GM21447 (cell line): ENCODE data around the gene CELF2.
A peak's percentile ranks its signal among the peaks of the same experiment; 100 is the strongest.

Experiments
- ATAC-seq: cut with Tn5 transposase; IDR thresholded peaks from one replicate; pipeline ENCODE4 v1.9.1; 2021; ENCODE audit not compliant: unreplicated experiment

CELF2 gene

DNA sequence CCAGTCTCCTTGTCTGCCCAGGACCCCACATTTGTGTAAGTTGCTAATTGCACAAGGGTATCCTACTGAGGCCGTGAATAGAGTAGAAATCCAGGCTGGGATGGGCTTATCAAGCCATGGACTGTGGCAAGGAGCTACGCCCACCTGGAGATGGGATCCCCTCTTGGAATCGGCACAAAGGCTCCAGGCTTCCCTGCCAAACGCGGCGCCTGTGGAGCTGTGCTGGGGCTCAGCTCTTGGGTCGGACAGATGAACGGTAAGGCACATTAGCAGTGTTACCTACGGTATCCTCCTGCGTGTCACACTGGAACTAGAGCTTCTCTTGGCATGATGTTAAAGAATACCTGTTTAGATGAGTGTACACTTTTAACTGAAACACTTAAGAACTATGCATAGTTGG, 196.7 kb downstream of the CELF2 start:
- no peak for ATAC-seq

DNA sequence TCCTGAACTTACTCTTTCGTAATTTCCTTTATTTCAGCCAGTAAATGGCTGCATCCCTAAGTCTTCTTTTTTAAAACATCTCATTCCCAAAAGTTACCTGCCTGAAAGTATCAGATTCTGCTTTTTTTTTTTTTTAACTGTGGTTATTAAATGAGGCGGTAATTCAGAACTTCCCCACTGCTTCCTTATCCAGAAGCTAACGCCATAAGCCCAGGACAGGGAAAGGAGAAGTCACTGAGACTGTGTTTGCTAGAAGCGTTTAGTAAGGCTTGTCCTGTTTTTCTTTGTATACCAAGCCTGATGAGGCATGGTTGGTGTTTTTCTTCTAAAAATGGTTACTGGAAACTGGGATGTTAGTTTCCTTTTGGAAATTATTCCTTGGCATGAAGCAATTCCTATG, 197.8 kb downstream of the CELF2 start:
- ATAC-seq = no peak

DNA sequence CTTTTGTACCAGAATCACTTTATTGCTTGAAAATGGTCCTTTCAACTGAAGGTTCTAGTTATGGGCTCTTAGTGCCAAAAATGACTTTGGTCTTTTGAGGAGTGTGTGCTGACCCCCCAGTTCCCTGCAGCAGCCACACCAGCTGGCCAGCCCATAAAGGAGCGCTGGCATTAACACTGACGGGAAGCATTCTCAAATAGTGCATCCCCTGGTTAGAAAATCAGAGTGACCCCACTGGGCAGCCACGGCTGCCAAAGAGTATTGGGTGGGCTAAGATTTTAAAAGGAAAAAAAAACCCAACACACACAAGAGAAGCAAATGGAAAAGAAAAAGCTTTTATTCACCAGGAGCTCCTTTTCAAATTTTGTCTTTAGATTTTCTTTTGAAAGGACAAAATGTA, 199.8 kb downstream of the CELF2 start:
- no peak for ATAC-seq

DNA sequence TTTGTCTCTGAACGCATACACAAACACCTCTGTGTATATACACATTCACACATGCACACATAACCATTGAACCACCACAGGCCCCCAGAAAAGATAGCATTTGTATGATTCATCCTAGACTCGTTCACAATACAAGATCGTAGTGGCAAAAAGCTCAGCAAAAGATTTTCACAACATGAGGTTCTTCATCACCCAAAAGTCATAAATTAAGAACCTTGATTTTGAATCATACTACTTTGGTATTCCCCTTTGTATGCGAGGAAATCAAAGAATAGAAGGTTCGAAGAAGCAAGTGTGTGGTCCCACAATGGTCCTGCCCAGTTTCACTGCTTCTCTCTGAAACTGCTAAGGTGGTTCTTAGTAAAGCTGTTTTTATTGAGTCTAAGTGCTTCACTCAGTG, 200.7 kb downstream of the CELF2 start:
- ATAC-seq = no peak

DNA sequence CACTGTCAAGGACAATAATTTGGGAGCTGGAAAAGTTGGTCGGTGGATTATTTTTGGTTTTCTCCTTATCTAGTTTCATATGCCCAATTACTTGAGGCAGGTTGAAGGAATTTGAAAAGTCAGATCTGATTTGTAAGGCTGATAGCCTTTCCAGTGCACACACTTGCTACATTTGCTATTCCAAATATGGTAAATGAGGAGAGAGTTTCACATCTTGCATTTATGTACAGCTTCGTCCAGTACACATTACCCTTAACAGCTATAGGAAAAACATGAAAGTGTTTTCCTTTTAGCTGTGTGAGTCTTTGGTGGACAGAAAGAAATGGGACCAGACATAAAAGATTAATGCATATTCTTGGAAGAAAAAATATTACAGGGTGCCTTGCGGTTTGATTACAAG, 201.8 kb downstream of the CELF2 start:
- no peak for ATAC-seq

DNA sequence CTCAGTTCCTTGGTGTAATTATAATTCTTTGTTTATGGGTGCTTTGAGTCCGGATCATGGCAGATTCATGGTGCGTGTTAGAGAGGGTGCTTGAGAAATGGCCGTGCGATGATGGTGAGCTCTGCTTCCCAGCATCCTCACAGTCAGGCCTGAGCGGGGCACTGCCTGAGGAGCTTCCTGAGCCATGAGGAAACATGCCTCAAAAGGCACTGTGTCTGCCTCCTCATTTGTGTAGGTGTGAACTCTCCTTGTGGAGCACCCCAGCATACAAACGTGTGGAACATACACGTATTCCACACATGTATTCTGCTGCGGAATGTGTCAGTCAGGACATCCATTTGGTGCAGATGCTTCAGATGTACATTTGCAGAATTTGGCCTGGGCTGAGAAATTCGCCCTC, 205.4 kb downstream of the CELF2 start:
- no peak for ATAC-seq

DNA sequence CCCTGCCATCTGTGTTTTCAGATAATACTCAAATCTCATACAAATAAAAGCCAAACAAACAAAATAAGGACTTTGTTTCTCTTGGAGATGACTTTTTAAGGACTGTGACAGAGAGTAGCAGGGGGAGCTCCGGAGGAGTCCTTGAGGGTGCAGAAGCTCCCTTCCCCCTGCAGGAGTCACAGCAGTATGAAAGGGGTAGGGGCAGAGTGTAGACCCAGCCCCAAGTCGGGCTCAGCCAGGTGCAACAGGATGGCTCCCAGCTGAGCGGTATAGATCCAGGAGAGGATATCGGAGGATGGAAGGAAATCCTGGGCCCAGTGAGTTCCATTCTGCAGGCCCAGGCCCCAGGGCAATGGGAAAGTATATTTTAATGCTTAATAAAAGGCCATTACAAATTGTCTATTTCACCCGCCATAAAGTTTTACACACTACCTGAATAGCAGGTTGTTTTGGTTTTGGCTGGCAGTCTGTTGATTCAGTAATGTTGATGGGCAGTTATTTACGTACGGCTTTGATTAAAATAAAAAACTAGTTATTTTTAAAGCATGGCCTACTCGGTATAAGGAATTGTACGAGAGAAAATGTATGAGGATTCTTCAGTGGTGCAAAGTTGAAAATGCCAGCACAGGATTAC, 206.0 kb downstream of the CELF2 start:
- no peak for ATAC-seq

DNA sequence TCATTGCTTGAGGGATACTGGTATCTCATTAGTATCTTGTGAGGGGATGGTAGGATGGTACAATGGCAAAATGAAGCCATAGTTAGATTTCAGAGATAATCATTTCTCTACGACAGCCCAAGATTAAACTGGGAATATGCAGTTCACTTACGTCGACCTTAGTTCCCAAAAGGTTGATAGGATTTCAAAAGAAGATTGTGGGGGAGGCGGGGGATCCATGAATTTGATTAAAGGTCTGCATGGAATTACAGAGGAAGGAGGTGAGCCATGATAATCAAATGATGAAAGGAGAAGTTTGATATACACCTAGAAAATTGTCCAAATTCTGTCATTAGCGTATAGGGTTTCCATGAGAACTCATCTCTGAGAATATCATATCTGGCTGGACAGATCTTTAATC, 206.6 kb downstream of the CELF2 start:
- no peak for ATAC-seq

DNA sequence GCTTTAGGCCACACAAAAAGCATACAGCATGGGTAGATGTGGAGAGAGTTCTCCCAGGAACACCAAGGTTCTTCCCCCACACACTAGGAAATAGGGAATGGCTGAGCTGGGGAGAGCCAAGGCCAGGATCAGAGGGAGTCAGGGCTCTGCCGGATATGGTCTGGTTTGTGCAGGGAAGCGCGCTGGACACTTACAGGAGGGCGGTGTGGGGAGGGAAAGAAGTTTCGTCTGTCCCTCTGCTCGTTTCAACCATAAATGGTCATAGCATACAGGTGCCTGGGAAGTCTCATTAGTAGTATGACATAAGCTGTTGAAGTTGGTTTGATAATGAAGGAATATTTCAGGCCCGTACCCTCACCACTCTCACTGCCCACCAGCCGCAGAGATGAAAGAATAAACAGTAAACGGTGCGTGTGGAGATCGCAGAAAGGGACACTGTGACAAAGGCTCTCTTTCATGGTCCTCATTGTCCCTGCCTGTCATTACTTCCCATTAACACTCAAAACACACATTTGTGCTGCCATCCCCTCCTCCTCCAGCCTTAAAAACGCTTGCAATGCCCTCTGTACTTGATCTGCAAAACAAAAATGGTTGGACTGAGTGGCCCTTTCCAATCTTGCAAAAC, 207.2 kb downstream of the CELF2 start:
- no peak for ATAC-seq

DNA sequence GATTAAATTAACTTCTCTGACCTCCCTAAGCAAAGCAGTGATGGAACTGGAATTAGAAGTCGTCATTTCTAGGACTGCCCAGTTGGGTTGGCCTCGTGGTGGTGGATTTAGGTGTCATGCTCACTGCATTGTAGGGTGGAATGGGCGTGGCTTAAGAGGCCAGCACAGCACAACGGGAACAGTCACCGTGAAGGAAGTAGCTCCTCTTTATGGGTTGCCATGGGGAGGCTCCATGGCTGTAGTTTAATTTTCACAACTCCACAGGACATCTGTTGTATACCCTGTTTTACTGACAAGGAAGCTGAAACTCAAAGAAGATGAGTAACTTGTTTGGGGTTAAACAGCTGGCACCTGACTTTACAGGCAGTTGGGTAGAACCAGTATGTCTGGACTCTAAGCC, 208.3 kb downstream of the CELF2 start:
- peak; percentile 50 for ATAC-seq

DNA sequence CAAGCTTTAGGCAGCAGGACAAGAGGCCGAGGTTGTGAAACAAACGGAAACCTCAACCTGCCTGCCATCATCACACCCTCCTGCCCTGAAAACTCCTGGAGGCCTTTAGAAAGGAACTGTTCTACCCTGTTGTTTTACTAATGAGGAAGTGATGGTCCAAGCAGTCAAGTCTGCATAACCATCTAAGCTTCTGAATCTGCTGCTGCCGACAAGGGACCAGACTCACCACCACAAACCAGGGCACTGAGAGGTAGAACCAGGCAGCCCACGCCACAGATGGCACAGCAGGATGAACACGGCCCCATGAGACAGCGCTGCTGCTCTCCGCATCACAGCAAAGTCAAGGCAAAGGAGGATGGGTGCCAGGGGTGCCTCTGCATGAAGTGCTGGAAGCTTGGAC, 209.4 kb downstream of the CELF2 start:
- peak; percentile 59 for ATAC-seq

DNA sequence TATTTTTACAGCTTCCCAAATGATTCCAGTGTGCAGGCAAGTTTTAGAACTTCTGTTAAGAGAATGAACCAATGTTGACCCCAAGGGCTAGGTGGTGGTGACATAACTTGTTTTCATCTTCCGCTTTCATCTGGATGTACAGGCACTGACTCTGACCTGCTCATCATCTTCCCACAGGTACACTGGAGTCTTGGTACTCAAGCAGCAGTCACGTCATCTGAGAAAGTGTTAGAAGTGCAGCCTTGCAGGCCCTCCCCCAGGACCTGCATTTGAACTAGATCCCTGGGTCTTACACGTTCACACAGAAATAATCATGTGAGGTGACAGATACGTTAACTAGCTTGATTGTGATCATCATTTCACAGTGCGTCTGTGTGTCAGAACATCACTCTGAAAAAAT, 212.2 kb downstream of the CELF2 start:
- ATAC-seq = no peak

DNA sequence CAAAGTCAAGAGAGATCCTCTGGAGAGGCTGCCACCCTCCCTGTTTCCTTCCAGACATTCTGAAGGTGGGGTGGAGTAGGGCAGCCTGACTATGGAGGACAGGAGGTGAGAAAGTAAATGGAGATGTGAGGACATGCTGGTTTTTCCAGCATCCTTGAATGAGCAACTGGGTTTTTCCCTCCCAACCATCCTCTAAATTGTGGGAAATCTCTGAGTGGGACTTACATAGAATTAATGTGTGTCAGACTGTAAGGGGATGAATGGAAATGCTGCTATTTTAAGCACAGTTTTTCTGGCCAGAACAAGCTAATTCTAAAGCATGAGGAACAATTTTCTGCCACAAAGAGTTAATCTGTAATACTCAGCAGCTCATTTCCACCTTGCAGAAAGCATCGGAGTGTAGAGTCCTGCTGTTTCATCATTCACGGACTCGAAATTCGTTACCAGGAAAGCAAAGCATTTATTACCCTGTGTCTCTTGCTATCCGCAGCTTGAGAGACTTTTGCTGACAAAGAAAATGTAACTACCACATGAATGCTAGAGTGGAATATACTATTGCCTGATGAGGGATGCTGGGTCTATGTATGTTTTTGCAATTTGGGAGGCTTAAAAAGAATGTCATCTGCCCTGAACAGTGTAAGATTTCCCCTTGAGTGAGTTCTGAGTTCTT, 213.0 kb downstream of the CELF2 start:
- no peak for ATAC-seq

DNA sequence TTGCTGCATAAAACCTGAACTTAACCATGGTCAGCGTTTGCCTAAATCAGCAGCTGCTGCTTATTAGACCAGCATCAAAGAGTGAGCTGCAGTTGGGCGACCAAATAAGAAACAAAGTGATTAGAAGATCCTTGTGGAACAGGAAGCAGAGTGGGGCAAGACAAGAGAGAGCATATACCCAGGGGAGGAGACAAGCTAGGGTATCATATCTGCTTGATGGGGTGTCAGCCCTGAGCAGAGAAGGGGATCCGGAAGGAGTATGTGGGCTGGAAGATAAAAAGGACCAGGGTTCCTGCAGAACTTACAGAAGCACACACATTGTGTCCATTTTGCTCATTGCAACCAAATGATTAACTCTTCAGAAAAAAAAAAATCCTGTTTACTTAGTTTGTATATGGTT, 213.6 kb downstream of the CELF2 start:
- ATAC-seq = no peak

DNA sequence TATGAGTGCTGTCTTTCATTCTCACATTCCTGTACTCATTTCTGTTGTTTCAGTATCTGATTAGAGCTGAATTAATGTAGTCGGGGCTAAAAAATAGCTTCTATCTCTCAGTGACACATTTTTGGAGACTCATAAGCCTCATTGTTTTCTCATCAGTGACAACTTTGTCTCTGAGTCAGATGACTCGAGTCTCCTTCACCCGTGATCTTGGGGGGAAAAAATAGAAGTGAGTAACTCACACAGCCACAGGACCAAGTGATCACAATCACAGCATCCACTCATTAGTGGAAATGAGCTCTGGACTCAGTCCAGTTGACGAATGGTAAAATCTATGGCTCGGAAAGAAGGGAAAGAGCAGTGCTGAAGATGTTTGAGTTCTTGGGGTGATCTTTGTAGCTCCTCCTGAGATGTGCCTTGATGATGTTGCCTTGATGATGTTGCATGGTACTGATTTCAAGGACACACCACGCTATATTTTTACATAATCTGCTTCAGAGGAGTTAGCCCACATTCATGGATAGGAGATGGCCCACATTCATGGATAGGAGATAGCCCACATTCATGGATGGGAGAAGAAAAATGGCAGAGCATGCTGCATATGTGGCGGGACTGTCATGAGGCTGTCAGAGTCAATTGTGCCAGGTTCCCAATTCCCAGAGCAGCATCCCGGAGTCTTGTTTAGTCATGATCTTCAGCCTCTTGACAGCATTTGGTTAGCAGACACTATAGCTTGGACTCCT, 214.7 kb downstream of the CELF2 start:
- ATAC-seq = no peak

DNA sequence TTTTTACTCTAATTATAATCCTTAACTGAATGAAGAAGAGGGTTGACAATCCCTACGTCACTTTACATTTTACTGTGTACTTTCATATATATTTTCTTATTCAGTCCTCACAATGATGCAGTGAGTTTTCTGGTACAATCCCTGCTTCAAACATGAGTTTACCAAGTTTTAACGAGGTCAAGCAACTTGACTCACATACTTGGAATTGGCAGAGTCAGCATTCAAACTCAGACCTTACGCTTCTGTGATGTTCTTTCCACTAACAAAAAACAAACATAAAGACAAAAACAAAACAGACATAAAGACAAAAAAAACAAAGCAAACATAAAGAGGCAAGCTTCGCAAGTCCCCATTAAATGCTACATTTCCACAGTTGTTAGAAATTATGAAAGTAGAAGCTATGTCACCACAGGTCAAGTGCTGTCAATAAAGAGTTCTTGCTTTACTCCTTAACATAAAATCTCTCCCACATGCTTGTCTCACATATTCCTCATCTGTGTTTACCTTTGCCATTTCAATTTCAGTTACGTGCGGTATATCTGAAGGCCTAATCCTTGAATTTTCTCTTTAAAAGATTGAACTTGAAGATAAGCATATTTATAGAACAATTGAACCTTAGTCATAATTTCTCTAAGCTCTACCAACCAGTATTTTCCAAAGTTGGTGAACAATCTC, 217.3 kb downstream of the CELF2 start:
- no peak for ATAC-seq

DNA sequence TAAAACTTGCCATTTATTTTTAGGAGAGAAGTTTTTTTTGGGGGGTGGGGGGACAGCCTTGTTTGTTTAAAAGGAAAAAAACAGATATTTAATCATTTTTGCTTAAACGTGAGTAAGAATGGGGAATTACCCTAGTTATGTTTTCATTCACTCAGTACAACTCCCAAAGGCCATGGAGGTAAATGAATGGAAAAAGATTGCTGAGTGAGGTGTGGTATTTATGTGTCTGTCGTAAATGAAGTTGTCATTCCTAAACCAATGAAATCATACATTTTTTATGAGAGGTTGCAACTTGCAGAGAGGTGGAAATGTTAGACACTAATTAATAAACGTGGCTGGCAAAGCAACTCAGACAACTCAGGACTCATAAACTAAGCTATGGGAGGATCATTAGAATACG, 218.1 kb downstream of the CELF2 start:
- peak; percentile 30 for ATAC-seq

DNA sequence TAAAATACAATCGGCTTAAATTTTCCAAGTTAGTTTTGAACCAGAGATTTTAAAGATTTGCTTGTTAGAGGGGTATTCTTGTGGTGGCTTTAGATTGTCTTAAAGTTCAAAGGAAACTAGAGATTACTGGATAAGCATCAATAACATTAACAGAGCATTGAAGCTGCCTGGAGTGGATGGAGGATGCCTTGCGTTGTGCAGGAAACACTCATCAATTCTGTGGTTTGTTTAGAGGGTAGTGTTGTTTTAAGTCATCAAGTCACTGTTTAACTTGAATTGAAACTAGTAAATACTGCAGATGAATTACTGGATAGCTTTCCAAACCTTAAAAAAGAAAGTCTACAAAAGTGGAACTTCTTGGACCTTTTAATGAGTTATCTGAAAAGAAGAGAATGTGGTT, 218.6 kb downstream of the CELF2 start:
- peak; percentile 76 for ATAC-seq

DNA sequence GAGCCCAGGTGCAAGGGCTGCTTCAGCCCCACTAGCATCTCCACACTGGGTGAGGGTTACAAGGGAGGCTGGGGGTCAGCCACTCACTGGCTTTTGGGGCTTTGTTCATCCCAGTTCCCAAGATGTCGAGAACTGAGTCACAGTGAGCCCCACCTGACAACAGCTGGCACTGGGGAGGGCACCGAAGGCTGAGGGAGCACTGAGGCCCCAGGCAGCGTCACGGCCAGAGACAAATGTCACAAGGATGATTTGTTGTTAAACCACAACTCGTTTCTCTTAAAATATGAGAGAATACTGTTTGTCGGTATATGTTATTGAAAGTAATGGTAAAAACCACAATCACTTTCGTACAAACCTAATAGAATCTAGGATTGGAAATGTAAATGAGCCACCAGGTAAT, 219.9 kb downstream of the CELF2 start:
- ATAC-seq = peak; percentile 24

DNA sequence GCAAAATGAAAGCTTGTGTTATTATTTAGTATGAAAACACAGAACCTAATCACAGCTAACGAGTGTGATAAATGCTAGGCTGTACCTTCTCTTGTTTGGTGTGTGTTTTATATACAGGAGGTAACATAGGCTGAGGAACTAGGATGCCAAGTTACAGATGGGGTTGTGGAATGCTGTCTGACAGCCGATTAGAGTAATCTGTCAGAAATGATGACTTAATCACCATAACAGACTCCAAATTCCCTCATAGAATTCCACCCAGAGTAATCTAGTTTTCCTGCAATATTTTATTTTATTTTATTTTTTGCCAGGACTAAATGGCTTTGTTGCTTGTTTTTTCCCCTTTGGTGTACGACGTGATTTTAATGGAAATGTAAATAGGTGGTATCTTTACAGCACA, 221.2 kb downstream of the CELF2 start:
- no peak for ATAC-seq

DNA sequence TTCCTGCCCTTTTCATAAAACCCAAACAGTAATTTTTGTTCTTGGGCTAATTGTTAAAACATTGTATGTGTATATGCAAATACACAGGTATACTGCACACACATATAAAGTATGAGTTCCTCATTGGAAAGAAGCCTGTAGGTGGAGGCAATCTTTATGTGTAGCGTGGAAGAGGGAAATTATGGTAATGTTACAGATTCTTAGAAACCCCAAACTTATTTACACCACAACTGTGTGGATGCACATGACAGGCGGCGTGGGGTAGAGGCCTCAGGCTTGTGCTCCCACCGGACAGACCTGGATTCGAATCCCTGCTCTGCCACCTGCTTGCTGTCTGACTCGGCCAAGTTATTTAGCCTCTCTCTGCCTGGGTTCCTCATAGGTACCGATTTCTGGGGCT, 223.0 kb downstream of the CELF2 start:
- no peak for ATAC-seq
